ENCODE data around the gene MARCHF9.

Gene MARCHF9

DNA sequence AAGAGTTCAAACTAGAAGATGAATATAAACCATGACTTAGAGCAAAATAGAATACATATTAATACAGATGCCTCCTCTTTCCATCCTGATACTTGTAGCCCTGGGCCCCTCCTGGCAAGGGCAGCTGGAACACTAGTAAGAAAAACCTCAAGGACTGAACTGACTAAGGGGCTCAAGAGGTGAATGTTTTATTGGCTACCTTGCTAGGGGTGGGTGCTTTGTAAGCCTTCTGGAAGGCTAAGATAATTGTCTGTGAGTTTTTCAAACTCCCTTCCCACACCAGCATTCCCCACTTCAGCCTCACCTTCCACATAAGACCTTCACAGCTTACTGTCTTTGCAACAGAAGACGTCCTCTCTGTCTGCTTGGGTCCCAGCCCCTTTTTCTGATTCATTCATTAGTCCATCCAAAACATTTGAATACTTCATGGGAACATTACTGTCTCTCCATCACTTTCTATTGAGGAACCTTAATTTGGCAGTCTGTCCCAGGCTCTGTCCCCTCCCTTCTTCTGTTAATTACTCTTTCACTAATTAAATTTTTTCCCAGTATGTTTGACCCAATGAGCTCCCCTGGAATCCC is 1.1 kb upstream of the MARCHF9 start:
- no peak for DNase-seq (ENCODE audit: low read depth in 2 of 2)

DNA sequence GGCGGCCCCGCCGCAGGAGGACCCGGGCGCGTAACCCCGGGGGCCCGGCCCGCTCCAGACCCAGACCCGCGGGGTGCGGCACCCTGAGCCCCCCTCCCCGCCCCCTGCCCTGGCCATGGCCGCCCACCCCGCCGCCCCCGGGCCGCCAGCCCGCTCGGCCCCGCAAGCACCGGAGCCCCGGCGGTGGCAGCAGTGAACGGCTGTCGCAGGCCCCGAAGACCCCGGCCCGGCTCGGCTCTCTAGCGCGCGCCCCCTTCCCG is 221 bp downstream of the MARCHF9 start:
- DNase-seq (ENCODE audit: low read depth in 2 of 2): no peak

DNA sequence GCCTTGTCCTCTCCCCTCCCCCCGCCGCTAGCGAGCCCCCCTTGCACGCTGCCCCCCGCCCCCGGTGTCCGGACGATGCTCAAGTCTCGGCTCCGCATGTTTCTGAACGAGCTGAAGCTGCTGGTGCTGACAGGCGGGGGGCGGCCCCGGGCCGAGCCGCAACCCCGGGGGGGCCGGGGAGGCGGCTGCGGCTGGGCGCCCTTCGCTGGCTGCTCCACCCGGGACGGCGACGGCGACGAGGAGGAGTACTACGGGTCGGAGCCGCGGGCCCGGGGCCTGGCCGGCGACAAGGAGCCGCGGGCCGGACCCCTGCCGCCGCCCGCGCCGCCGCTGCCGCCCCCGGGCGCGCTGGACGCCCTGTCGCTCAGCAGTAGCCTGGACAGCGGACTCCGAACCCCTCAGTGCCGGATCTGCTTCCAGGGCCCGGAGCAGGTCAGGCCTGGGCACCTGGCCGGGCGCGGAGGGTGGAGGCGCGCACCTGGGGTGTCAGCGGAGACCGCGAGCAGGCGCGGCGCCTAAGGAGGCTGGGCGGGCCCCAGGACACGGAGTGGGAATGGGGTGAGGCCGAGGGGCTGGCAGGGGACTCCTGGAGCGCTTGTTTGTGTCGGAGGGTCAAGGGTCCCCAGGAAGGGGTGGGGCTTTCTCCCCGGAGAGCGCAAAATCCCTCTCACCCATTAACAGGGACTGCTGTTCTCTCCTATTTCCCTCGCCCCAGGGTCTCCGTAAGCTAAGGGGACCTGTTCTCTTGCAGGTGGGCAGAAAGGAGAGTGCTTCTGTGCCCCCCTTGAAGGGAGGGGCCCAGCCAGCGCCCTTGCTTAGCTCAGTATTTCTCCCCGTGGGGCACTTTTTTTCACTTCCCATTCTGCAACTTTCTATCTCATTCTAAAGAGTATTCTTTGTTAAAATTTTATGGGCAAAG is 810 bp downstream of the MARCHF9 start:
- DNase-seq (ENCODE audit: low read depth in 2 of 2): no peak

- DNase-seq (ENCODE audit: low read depth in 2 of 2): peak; percentile 57 to 69
Observed at GRCh38 chr12:57756406-57757341, 1.8 kb downstream of the MARCHF9 start.

DNA sequence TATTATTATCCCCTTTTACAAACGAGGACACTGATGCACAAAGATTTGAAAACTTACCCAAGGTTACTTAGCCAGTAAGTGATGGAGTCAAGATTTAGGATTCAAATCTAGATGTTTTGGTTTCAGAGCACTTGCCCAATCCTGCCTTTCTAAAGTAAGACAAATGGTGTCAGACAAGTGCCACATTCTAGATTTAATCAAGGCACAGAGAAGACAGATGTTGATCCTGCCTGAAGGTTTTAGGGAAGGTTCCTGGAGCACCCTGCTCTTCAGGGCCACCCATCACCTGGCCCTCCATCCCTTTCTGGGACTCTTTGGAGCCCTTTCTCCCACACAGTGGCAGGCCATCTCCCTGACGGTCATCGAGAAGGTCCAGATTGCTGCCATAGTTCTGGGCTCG is 2.9 kb downstream of the MARCHF9 start:
- no peak for DNase-seq (ENCODE audit: low read depth in 2 of 2)

DNA sequence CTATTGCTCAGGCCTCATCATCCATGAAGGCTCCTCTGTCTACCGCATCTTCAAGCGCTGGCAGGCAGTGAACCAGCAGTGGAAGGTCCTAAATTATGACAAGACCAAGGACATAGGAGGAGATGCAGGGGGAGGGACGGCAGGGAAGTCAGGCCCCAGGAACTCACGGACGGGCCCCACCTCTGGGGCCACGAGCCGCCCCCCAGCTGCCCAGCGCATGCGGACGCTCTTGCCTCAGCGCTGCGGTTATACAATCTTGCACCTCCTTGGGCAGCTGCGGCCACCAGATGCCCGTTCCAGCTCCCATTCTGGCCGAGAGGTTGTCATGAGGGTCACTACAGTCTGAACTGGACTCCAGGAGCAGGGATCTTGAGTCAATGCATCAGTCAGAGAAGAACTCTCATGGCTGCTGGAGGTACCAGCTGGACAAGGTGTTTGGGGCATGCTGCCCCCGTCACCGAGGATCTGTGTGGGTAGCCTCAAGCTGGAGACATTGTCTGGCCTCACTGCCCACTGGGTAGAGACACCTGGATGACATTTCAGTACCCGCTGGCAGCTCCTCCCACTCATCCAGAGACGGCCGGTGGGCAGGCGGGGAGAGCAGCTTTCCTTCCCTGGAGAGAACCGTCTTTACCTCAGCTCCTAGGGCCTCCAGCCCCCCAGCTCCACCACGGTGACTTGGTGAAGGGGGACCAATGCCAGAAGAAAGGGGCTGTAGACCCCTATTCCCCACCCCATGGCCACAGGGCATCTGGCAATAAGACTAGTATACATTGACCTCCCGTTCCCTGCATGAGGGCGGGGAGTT is 3.9 kb downstream of the MARCHF9 start:
- no peak for DNase-seq (ENCODE audit: low read depth in 2 of 2)

DNA sequence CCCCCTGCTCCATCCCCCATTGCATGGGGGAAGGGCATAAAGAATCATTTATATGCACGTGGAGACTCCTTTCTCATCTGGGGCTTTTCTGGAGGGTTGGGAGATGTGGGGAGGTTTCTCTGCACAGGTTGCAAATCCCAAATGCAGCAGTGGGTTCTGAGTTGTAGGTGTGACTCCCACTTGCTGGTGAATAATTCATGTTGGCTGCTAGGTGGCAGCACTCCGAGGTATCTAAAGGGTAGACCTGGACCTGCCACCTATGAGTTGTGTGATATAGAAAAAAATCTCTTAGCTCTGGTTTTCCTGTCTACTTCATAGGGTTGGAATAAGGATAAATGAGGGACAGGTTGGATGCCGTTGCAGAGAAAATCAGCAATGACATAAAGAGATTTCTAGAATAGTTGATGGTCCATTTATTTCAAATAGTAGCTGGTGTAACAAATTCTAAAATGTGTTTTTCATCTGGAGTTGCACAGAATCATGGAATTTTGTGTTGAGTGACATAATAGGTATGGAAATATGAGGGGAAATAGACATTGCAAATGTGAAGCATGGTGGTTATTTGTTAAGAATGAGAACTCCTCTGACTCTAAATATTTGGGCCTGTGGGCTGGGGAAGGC is 4.6 kb downstream of the MARCHF9 start:
- no peak for DNase-seq (ENCODE audit: low read depth in 2 of 2)

DNA sequence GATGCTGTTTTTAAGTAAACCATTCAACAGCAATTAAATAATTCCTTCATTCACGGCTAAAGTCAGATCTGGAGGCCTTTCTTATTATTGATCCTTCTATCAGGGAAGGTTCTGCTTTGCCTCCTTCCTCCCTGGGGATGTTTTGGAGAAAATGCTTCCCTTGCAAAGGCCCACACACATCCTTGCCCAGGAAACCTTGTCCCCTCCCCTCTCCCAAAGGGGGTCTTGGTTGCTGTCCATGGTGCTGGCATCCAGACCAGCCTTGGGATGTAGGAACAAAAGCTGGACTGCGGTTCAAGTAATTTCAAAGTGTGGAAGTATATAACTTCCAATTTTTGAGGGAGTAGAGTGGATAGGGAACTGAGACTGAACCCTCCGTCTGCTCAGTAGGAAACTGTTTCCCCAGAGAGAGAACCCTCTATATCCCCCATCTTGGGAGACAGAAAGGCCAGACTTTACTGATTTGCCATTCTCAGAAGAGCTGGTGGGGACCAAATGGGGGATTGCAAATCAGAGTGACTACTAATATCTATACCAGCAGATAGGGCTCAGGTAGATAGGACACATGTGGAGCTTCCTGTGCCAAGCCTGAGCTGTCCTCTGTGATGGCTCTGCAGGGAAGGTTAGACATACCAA is 5.6 kb downstream of the MARCHF9 start:
- no peak for DNase-seq (ENCODE audit: low read depth in 2 of 2)

GRCh38 chr12:57761391-57761998 is 6.6 kb downstream of the MARCHF9 start:
- no peak for DNase-seq (ENCODE audit: low read depth in 2 of 2)

DNA sequence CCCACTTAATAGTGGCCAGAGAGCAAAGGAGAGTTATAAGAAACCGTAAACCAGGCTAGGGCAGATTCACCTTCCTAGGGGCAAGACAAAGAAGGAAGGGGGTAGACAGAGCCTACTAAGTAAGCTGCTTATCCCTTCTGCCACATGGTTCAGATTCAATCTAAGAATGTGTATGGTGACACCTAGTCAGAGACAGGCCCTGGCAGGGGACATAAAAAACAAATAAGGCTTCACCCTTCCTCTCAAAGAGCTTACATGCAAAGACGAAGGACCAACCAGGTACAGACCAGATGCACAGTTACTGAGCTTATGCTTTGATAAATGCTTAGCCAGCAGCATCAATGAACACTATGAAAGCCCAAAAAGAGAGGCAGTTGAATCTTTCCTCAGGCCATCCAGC is 7.6 kb downstream of the MARCHF9 start:
- DNase-seq (ENCODE audit: low read depth in 2 of 2): no peak

GRCh38 chr12:57763881-57764661 is 9.2 kb downstream of the MARCHF9 start:
- DNase-seq (ENCODE audit: low read depth in 2 of 2): no peak

GRCh38 chr12:57764662-57765002 is 9.7 kb downstream of the MARCHF9 start:
- no peak for DNase-seq (ENCODE audit: low read depth in 2 of 2)

- peak; percentile 42 to 51 for DNase-seq (ENCODE audit: low read depth in 2 of 2)
Observed at GRCh38 chr12:57765003-57765697, 10.2 kb downstream of the MARCHF9 start.

GRCh38 chr12:57765698-57766463 is 11.0 kb downstream of the MARCHF9 start:
- no peak for DNase-seq (ENCODE audit: low read depth in 2 of 2)

DNA sequence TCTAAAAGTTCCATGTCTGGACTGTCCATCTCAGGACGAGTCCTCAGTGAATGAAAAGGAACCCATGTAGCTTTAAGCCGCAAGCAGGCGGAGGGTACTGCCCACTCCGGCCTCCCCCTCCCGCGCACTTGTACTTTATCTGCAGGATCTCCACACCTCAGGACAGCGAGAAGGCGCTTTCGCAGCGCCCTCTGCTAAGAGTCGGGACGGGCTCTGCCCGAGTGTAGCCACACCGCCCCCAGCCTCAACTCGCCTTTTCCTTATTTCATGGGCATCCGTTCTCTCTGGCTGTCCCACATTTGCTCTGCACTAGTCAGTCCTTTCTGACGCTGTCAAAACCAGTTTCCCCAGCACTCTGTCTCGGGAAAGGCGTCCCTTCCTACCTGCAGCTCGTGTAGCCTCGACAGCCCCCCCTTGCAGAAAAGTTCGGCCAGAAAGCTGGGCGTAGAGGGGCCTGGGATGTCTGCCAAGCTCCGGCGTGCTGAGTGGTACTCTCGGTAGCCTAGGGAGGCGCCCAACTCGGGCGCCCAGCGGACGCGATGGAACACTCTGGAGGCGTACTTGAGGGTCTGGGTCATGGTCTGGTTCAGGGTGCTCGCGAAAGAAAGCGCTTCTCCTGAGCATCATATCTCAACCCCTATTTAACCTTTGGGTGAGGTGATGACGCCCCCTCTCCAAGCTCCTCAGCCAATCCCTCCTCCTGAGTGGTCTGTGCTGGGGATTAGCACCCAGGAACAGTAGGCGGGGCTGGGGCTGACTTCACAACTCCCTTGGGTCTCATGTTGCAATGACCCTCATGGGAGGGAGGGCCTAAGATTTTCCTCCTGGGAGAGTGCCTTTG is 11.8 kb downstream of the MARCHF9 start, which contains the start of gene CYP27B1:
CYP27B1 (minus strand) TSS at position 615 of the 841 bp plus-strand sequence; CDS start at position 578, 37 bp downstream.
- no peak for DNase-seq (ENCODE audit: low read depth in 2 of 2)

DNA sequence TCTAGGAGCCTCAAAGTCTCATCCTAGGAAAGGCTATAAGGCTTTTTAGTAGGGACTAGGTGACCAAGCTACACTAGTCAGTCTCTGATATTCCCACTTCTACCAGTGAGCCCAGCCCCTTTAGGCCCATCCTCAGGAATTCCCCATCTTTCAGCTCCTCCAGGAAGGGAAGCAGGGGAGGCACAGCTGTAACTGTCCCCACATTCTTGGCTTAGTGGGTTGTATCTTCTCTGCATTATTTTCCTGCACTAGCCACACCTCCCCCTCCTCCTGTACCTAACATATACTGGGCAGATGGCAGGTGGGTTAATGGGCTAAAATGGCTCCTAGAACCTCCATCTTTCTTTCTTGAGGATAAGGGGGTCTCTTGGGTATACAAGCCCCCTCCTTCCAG is 12.4 kb downstream of the MARCHF9 start:
- no peak for DNase-seq (ENCODE audit: low read depth in 2 of 2)

DNA sequence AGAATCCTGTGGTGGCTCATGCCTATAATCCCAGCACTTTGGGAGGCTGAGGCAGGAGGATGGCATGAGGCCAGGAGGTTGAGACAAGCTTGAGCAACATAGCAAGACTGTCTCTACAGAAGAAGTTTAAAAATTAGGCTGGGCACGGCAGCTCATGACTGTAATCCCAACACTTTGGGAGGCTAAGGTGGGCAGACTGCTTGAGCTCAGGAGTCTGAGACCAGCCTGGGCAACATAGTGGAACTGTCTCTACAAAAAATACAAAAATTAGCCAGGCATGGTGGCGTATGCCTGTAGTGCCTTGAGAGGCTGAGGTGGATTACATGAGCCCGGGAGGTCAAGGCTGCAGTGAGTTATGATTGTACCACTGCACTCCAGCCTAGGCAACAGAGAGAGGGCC is 13.0 kb downstream of the MARCHF9 start:
- DNase-seq (ENCODE audit: low read depth in 2 of 2): no peak
